Right cardiac atrium (tissue), 5 donors: ENCODE measurements around the gene ADAMTSL3. TPM values are rescaled to one million over a fixed set of nuclear protein-coding genes. Genes with fewer than 3 reads are reported as not detected.
"Not testable (repeated sequence)": the region's sequence is repeated elsewhere in the genome, so short reads cannot be mapped to it uniquely, and the experiment has no call there.

ENCODE experiments used
- ATAC-seq, 2 donors: fragments of 200-7000 bp; cut with Tn5 transposase; one replicate each; pipeline versions ENCODE4 v1.8.0 to v1.9.1; 2020; ENCODE audit warnings: moderate library complexity in 2 of 2, mild to moderate bottlenecking in 1 of 2
- DNase-seq, 3 donors: peaks; one replicate each; pipeline ENCODE4 v3.0.0-alpha.2; 2020
- H3K27ac ChIP-seq: one replicate; pipeline ENCODE4 v1.5.1; 2013; ENCODE audit warnings: mild to moderate bottlenecking, low read length, control low read depth, moderate library complexity
- H3K27me3 ChIP-seq: one replicate; pipeline ENCODE4 v1.6.1; 2013; ENCODE audit not compliant: control insufficient read depth, insufficient read depth
- H3K4me1 ChIP-seq: one replicate; pipeline ENCODE4 v1.6.1; 2013; ENCODE audit warnings: low read length; ENCODE audit not compliant: control insufficient read depth, insufficient read depth
- H3K4me3 ChIP-seq: one replicate; pipeline ENCODE4 v1.5.1; 2013; ENCODE audit warnings: low read length, control low read depth
- H3K9me3 ChIP-seq: one replicate; pipeline ENCODE4 v1.6.1; 2013; ENCODE audit warnings: low read length; ENCODE audit not compliant: control insufficient read depth
- WGBS: extraction: QIAGEN DNeasy Blood & Tissue Kit; methylation state at CpG from one replicate; pipeline ENCODE4 v1.1.7; 2013; 5-methylcytosine and 5-hydroxymethylcytosine counted together
- intact Hi-C, 4 donors: fragments of 100-400 bp; cut with DNase I; formaldehyde crosslinking; loops; one replicate each; pipeline versions ENCODE4 v1.11.0 to v1.14.0; 2022 to 2023
- polyA plus RNA-seq: library from polyadenylated mRNA; stranded (reverse); fragments of 200-250 nt; gene quantifications from one replicate; pipeline ENCODE4 v1.2.3, GENCODE V29; 2013
- total RNA-seq, 4 donors: library from RNA; stranded (reverse); fragmentation: NEBNext Ultra II Directional; extraction: Animal tissue kit (Norgen Biotek cat#: 25700); gene quantifications; one replicate each; pipeline ENCODE4 v1.2.1, GENCODE V29; 2021
- donor health status: healthy with polysubstance abuse.
- donor health status: DM: no; HTN: yes; CAD: no.
- donor health status: DM: no; HTN: no; CAD: no.
- donor health status: DM: no; HTN: yes; CAD: no; lungs with severe emphysema.
- donor health status: DM: yes; HTN: yes; CAD: no.

The ADAMTSL3 gene
- total and polyA plus RNA-seq, 5 donors: 4.7 to 50.2 (median 46.9) TPM

DNA sequence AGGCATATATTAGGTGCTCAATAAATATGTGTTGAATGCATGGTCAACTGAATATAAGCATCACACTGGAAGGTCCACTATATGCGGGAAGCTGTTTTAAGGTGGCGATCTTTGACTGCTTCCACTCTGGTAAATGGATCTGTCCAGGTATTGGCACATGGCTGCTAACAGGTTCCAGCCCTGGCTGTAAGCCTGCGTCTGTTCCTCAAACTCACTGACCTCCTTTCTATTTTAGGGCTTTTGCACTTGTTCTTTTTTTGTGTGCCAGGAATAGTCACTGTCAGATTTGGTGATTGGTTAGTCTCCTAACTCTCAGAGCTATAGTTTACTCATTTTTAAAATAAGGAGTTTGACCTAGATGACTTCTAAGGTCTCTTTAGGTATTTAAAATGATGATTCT, 46.2 kb downstream of the ADAMTSL3 start:
- ATAC-seq (peak; percentile 23 to 45), DNase-seq (peak in 1 of 3 donors; percentile 40)
- Histone ChIP-seq H3K9me3 (no peaks in the 10 kb centered on the region), H3K4me3 (no peak overlapping the region), H3K4me1 (peaks cover 16% of the 10 kb centered on the region), H3K27ac (no peak overlapping the region), H3K27me3 (no peaks in the 10 kb centered on the region)
- WGBS: 86% methylated on average over 3 of the region's 3 CpGs
- intact Hi-C loops: no loop called here

DNA sequence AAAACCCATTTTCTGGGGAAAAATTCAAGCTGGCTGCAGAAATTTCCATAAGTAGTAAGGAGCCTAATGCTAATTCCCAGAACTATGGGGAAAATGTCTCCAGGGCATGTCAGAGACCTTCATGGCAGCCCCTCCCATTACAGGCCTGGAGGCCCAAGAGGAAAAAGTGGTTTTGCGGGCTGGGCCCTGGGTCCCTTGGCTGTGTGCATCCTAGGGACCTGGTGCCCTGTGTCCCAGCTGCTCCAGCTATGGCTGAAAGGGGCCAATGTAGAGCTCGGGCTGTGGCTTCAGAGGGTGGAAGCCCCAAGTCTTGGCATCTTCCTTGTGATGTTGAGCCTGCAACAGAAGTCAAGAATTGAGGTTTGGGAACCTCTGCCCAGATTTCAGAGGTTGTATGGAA, 48.4 kb downstream of the ADAMTSL3 start:
- H3K4me1 ChIP-seq, H3K27me3 ChIP-seq, H3K4me3 ChIP-seq, H3K9me3 ChIP-seq, intact Hi-C loops, ATAC-seq, DNase-seq, H3K27ac ChIP-seq: not testable (repeated sequence)
- WGBS: 97% methylated on average over 2 of the region's 2 CpGs

DNA sequence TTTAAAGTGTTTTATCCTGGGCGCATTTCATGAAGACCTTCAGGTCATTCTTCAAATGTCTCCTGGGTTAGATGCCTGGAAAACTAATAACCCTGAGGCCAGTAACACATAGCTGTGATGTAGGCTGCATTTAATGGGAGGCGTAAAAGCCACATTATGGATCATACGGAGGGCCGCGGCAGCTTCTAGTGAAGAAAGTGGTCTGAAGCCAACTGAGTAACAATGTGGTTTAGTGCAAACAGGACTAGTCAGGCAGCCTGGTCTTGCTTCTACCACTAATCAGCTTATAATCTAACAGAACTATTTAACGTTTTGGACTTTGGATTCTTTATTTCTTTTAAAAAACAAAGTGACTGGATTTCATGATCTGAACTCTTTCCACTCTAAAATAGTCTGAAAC, 54.4 kb downstream of the ADAMTSL3 start:
- DNase-seq (no peak), ATAC-seq (no peak)
- H3K9me3 ChIP-seq: no peaks in the 10 kb centered on the region
- 87% methylated on average over 6 of the region's 6 CpGs for WGBS
- peaks cover 4% of the 10 kb centered on the region for H3K4me1 ChIP-seq
- no peak overlapping the region for H3K4me3 ChIP-seq
- H3K27me3 ChIP-seq: no peaks in the 10 kb centered on the region
- intact Hi-C loops: no loop called here
- no peak overlapping the region for H3K27ac ChIP-seq

DNA sequence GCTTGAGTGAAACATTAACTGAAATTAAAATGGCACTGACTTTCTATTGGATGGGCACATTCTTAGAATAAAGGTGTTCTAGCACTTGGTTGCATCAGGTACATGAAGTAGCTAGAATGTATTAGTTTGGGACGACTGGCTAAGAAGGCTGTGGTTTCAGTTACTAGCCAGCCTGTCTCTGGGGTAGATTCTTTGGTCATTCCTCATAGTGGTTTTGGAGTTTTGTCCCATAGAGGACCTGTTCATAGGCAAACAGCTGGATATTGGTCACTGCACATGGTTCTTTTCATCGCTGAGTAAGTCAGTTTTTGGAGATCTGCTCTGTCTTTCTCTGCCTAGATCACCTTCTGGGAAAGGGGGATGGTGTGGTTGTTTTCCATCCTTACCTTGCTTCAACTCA, 55.3 kb downstream of the ADAMTSL3 start:
- peaks cover 4% of the 10 kb centered on the region for H3K4me1 ChIP-seq

DNA sequence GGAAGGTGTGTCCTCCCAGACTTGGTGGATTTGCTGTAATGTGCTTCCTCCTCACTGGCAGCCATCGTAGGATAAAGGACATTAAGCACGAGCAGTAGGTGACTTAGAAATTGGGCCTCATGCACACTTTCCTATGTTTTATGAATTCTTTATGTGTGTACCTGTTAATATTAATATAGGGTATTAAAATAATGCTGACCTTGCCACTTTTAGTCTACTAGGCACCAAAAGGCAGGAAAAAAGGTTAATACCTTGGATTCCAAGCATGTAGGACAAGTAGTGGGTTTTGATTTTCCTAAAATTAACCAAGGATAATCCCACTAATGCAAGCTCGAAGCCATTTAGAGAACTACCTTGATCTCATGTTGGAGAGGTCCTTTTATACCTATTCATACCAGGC, 55.9 kb downstream of the ADAMTSL3 start:
- Histone ChIP-seq H3K27me3 (no peaks in the 10 kb centered on the region), H3K4me1 (peaks cover 4% of the 10 kb centered on the region), H3K9me3 (no peaks in the 10 kb centered on the region), H3K4me3 (no peak overlapping the region), H3K27ac (no peak overlapping the region)
- intact Hi-C loops: no loop called here
- WGBS: 94% methylated on average over 3 of the region's 3 CpGs
- ATAC-seq (no peak), DNase-seq (no peak)

More for the DNA sequence above, 55.3 kb downstream of the ADAMTSL3 start:
- ATAC-seq (no peak), DNase-seq (no peak)
- WGBS: 87% methylated on average over 2 of the region's 2 CpGs
- Histone ChIP-seq H3K4me3 (no peak overlapping the region), H3K27ac (no peak overlapping the region), H3K9me3 (no peaks in the 10 kb centered on the region), H3K27me3 (no peaks in the 10 kb centered on the region)
- intact Hi-C loops: no loop called here

DNA sequence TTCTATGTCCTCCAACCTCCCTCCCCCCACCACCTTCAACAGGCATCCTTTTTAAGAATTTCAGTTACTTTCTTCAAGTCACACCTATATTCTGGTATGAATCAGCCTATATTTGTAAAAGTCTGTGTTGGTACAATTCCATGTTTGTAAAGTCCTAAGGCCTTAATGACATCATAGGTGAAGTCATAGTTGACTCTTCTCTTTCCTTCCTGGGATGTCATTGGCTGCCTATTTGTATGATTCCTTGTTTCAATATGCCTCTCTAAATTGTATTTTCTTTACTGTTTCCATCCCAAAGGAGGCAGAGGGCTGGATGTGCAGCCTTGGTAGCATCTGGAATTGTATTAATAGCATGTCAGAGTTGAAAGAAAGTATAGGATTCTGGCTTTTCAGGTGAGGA, 56.5 kb downstream of the ADAMTSL3 start:
- ATAC-seq: no peak
- intact Hi-C loops: no loop called here
- Histone ChIP-seq H3K27me3 (no peaks in the 10 kb centered on the region), H3K27ac (no peak overlapping the region), H3K9me3 (no peaks in the 10 kb centered on the region), H3K4me1 (peaks cover 6% of the 10 kb centered on the region), H3K4me3 (no peak overlapping the region)
- DNase-seq: no peak

DNA sequence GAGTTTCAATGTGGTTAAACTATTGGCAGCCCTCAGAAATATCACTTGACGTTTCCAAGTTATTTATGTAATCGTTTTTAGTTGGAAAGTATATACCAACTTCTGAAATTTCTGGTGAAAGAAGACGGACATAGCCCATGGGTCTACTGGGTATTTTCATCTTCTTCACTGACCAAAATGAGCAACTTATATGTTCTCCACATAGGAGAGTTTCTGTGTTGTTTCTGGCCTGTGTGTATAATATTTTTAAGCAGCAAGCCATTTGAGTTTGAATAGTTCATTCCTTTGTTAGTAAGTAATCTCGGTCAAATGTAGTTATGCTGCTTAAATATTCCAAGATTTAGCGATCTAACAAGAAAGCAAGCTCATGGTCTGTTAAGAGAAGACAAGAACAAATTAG, 57.3 kb downstream of the ADAMTSL3 start:
- intact Hi-C loops: no loop called here
- DNase-seq (no peak), ATAC-seq (no peak)
- WGBS: 62% methylated on average over 5 of the region's 5 CpGs
- H3K9me3 ChIP-seq: no peaks in the 10 kb centered on the region
- H3K4me1 ChIP-seq: peaks cover 6% of the 10 kb centered on the region
- no peaks in the 10 kb centered on the region for H3K27me3 ChIP-seq
- no peak overlapping the region for H3K27ac ChIP-seq
- no peak overlapping the region for H3K4me3 ChIP-seq

DNA sequence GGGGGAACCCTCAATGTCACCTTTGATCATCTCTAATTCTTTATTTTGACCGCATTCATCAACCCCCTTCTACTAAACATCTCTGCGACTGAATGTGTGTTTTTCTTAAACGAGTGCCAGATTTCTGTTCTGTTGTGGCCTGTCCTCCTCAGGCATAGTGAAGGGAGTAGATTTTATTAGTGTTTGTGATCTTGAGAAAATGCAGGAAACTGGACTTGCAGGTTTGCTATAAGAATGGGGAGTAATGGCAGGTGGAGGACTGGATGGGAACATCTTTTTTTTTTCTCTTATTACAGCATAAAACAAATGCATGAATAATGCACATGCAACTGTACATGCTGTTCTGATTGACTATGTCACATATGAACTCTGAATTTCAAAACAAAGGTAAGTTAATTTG, 59.3 kb downstream of the ADAMTSL3 start:
- 78% methylated on average over 3 of the region's 3 CpGs for WGBS
- ATAC-seq (no peak), DNase-seq (no peak)
- no peaks in the 10 kb centered on the region for H3K9me3 ChIP-seq
- intact Hi-C loops: no loop called here
- H3K4me1 ChIP-seq: peaks cover 6% of the 10 kb centered on the region
- no peaks in the 10 kb centered on the region for H3K27me3 ChIP-seq
- no peak overlapping the region for H3K4me3 ChIP-seq
- H3K27ac ChIP-seq: no peak overlapping the region

DNA sequence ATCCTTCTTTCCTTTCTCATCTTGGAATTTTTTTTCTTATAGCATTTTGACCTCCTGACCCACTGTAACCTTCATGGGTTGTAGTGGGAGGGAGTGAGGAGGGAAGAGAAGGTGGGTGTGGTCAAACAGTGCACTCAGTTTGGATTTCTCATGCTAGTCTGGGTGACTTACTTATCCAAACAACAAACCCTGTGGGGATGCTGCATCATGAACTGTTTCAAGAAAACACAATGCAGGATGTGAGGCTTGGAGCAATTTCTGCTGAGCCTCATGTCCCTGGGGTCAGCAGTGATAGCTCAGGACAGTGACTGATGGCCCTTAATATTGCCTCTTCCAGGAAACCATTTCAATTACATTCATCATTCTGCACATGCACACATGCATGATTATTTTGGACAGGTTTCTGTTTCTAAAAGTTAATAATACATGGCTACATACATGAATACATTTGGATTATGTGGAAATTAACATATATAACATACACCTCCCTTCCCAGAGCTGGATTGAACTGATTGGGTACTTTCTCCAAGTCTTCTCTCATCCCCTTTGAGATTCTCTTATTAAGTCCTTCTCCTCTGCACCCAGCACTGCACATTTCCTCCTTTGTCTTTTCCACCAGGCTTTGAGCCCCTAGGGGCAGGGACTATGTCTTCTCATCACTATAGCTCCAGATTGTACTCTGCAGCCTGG, 61.2 kb downstream of the ADAMTSL3 start:
- ATAC-seq (no peak), DNase-seq (no peak)
- Histone ChIP-seq H3K27ac (no peak overlapping the region), H3K9me3 (no peaks in the 10 kb centered on the region), H3K4me1 (peaks cover 6% of the 10 kb centered on the region), H3K4me3 (no peak overlapping the region), H3K27me3 (no peaks in the 10 kb centered on the region)
- intact Hi-C loops: no loop called here

DNA sequence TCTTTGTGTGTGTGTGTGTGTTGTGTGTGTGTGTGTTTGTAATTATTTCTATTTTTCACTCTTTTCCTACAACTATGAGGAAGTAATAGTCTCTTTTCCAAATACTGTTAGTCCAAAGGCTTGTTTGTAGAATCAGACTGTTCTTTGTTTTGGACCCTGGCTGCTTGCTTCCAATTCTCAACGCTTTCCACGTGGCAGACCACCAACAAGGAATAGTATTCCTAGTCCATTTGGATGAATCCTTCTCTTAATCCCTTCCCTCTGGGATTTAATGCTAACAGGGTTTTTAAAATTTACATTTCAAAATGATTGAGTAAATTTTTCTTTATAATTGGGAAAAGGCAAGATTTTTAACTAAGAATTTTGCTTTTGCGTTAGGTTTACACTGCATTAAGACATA, 62.7 kb downstream of the ADAMTSL3 start:
- no peak overlapping the region for H3K27ac ChIP-seq
- no peak overlapping the region for H3K4me3 ChIP-seq
- H3K27me3 ChIP-seq: no peaks in the 10 kb centered on the region
- ATAC-seq (no peak), DNase-seq (no peak)
- no peaks in the 10 kb centered on the region for H3K9me3 ChIP-seq
- intact Hi-C loops: no loop called here
- WGBS: 68% methylated on average over 3 of the region's 3 CpGs
- H3K4me1 ChIP-seq: peaks cover 6% of the 10 kb centered on the region

DNA sequence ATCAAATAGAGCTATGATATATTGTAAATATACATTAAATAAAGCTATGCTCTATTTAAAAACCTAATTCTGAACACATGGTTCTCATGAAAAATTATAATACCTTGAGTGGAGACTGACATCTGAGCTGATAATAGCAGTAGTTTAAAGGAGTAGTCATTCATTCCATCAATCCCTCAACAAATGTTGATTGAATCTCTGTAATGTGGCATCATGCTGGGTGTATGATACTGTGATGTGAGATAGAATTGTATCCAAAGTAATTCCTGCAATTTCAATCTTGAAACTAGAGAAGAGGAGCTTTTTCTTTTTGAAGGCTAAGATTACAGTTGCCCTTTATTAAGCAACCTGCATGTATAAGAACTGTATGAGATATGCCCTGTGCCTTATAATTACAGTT, 63.1 kb downstream of the ADAMTSL3 start:
- Histone ChIP-seq H3K4me3 (no peak overlapping the region), H3K9me3 (no peaks in the 10 kb centered on the region), H3K4me1 (peaks cover 6% of the 10 kb centered on the region), H3K27me3 (no peaks in the 10 kb centered on the region), H3K27ac (no peak overlapping the region)
- no peak for ATAC-seq
- intact Hi-C loops: no loop called here
- no peak for DNase-seq

DNA sequence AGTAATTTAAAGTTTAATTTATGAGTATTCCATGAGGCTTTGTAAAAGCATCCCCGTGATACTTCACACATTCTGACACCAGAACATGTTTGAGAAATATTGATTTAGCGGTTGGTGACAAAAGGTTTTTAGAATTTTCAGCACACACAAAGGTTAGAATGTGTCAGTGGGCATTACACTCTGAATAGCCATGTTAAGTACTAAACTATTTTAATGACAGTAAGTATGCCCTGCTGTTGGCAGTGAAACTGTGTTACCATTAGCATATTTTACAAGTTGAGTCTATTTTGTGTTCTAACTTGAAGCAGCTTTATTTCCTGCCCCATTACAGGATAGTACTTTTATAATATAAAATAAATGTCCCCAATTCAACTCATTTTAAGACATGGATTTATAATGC, 66.5 kb downstream of the ADAMTSL3 start:
- DNase-seq (no peak), ATAC-seq (peak in 1 of 2 donors; percentile 59)
- Histone ChIP-seq H3K9me3 (no peaks in the 10 kb centered on the region), H3K27me3 (no peaks in the 10 kb centered on the region), H3K27ac (no peak overlapping the region), H3K4me1 (no peaks in the 10 kb centered on the region), H3K4me3 (no peak overlapping the region)
- intact Hi-C loops: no loop called here
- 75% methylated on average over 2 of the region's 2 CpGs for whole genome bisulfite sequencing
